ENCODE data around the gene PCYT1A.

- TF ChIP-seq POLR2A (IDR thresholded peaks at IDR 0.05): no peak
- TF ChIP-seq CTCF (IDR thresholded peaks at IDR 0.05): no peak
Measured at GRCh38 chr3:196274585-196274984, 12.9 kb downstream of the PCYT1A start.
